ENCODE measurements around the gene BIVM.
A peak's percentile ranks its signal among the peaks of the same experiment; 100 is the strongest.

Gene BIVM

DNA sequence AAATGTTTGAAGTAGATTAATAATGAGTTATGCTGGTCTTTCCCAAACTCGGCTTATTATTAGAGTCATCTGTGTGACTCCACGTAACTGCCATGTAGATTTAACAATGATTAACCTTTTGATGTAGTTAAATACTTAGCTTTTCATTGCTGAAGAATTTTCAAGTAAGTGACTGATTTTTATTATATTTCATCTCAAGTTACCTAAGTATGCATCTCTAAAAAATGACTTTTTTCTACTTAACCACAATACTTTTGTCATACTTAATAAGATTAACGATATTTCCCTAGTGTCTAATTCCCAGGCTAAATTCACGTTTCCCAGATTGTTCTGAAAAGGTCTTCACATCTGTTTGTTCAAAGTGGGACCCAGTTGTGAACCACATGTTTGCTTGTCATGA is 17.8 kb downstream of the BIVM start:
- H3K4me3 ChIP-seq (replicated peaks in 1 of 2; ENCODE audit: low read depth in 2 of 2, low read length in 2 of 2): no peak overlapping the region
- DNase-seq (ENCODE audit: low read depth in 2 of 2): no peak
- TF ChIP-seq, protein P1, sequence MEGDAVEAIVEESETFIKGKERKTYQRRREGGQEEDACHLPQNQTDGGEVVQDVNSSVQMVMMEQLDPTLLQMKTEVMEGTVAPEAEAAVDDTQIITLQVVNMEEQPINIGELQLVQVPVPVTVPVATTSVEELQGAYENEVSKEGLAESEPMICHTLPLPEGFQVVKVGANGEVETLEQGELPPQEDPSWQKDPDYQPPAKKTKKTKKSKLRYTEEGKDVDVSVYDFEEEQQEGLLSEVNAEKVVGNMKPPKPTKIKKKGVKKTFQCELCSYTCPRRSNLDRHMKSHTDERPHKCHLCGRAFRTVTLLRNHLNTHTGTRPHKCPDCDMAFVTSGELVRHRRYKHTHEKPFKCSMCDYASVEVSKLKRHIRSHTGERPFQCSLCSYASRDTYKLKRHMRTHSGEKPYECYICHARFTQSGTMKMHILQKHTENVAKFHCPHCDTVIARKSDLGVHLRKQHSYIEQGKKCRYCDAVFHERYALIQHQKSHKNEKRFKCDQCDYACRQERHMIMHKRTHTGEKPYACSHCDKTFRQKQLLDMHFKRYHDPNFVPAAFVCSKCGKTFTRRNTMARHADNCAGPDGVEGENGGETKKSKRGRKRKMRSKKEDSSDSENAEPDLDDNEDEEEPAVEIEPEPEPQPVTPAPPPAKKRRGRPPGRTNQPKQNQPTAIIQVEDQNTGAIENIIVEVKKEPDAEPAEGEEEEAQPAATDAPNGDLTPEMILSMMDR (IDR thresholded peaks at IDR 0.05; ENCODE audit: low read depth, low read length): no peak

DNA sequence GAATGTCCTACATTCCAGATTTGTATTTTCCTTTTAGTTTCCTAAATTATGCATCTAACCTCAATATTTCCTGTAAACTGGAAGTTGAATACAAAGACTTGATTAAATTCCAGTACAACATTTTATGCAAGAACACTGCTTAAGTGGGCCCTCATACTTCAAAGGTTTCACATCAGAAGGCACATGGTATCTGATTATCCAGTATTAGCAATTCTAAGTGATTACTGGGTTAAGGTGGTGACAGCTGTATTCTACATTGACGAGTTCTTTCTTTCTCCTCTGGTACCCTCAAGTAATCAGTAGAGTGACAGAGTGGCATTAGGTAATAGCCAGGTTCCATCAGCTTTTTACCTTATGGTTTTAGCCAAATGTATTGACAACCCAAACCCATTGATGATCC is 18.3 kb downstream of the BIVM start:
- no peak overlapping the region for H3K4me3 ChIP-seq (replicated peaks in 1 of 2; ENCODE audit: low read depth in 2 of 2, low read length in 2 of 2)
- no peak for DNase-seq (ENCODE audit: low read depth in 2 of 2)
- TF ChIP-seq, protein P1 (IDR thresholded peaks at IDR 0.05; ENCODE audit: low read depth, low read length): no peak

DNA sequence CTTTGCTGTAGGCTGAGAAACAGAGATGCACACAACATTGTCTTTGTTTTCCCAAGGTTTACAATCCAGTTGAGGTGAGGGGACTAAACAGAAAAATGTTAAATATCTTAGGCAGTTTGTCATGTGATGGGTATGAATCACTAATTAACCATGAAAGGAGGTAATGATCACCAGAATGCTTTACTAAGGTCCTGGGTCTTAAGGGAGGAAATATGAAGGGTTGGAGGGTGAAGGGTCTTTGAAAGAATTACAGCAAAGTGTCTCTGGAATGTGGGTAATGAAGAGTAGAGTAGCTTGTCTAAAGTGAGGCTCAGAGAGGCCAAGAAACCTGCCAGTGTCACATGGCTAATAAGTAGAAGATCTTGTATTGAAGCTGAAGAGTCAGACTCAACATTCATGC is 19.0 kb downstream of the BIVM start:
- TF ChIP-seq, protein P1 (IDR thresholded peaks at IDR 0.05; ENCODE audit: low read depth, low read length): no peak

DNA sequence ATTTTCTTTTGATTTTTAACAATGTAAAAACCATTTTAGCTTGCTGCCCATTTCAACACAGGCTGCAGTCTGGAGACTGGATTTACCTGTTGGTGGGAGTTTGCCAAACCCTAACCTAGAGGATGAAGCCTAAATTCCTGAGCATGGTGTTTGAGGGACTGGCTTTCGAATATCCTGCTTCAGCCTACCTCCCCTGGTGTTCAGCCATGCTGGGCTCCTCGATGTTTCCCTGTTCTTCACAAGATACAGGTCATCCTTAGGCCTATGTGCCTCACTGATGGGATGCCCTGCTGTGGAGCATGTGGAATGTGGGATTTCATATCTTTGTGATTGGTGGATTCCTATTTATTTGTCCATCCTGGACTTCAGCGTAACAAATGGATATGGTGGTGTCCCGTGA is 26.5 kb downstream of the BIVM start:
- H3K4me3 ChIP-seq (replicated peaks in 1 of 2; ENCODE audit: low read depth in 2 of 2, low read length in 2 of 2): no peak overlapping the region
- TF ChIP-seq, protein P1 (IDR thresholded peaks at IDR 0.05; ENCODE audit: low read depth, low read length): no peak
- no peak for DNase-seq (ENCODE audit: low read depth in 2 of 2)

More for the DNA sequence above, 19.0 kb downstream of the BIVM start:
- no peak overlapping the region for H3K4me3 ChIP-seq (replicated peaks in 1 of 2; ENCODE audit: low read depth in 2 of 2, low read length in 2 of 2)
- no peak for DNase-seq (ENCODE audit: low read depth in 2 of 2)

DNA sequence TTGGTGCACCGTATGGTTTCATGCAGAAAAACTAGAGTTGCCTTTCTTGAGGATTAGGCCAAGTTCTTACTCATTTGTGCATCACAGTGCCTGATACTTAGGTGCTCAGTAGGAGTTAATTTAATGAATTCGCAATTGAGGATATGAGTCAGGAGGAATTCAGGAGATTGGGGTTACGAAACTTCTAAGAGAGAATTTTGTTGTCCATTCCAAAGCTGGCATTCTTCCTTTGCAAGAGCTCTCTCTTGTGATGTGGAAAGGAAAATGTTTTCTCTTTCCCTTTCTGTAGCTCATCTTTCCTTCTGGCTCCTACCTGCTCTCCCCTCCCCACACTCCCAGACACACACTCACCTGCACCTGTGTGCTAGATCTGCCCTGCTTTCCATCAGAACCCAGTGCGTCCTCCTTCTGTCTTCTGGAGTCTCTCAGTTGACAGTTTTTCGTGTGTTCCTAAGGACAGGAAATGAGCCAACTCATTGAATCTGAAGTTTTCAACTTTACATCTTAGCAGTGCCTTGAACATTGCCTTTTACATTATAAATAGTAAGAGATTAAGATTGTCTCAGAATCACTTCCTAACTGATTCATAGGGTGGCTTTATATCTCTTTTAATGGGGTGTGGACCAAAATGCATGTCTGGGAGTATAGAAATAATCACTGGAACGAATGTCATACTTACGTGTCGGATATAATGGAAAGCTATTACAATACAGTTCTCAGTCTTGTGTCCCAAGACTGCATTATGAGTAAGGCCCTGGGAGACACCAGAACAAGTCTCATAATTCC is 27.2 kb downstream of the BIVM start:
- TF ChIP-seq, protein P1 (IDR thresholded peaks at IDR 0.05; ENCODE audit: low read depth, low read length): no peak
- peak overlapping the region; percentile 28 to 51 for H3K4me3 ChIP-seq (replicated peaks in 1 of 2; ENCODE audit: low read depth in 2 of 2, low read length in 2 of 2)
- DNase-seq (ENCODE audit: low read depth in 2 of 2): peak; percentile 95 to 96

DNA sequence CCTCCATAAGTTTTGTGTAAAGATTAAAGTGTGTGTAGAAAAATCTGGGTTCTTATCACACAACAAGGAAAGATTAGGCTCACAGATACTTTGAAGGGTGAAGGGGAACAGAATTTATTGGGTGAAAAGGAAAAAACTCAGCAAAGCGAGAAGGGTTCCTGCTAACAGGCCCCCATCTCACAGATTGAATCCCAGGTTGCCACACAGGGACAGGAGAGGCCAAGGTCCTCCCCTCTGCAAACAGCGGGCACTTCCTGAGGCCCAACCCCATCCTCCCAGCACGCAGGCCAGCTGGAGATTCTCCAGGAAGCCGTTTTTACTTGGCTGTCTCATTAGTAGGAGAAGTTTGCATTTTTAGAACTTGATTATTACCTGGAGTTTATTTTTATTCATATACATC is 31.7 kb downstream of the BIVM start:
- H3K4me3 ChIP-seq (replicated peaks in 1 of 2; ENCODE audit: low read depth in 2 of 2, low read length in 2 of 2): no peak overlapping the region
- DNase-seq (ENCODE audit: low read depth in 2 of 2): peak; percentile 41 to 72
- TF ChIP-seq, protein P1 (IDR thresholded peaks at IDR 0.05; ENCODE audit: low read depth, low read length): no peak

DNA sequence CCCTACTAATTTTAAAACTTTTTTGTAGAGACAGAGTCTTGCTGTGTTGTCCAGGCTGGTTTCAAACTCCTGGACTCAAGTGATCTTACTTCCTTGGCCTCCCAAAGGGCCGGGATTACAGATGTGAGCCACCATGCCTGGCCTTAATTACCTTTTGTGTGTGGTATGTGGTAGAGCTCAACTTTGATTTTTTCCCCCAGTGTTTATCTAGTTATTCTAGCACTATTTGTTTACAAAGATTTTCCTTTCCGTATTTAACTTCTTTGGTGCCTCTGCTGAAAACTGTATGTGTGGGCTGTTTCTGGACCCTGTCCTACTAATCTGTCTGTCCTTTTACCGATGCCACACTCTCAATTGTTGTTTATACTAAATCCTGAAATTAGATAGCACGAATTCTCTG is 37.6 kb downstream of the BIVM start:
- TF ChIP-seq, protein P1 (IDR thresholded peaks at IDR 0.05; ENCODE audit: low read depth, low read length): no peak
- H3K4me3 ChIP-seq (replicated peaks in 1 of 2; ENCODE audit: low read depth in 2 of 2, low read length in 2 of 2): no peak overlapping the region
- no peak for DNase-seq (ENCODE audit: low read depth in 2 of 2)
